ENCODE measurements around the gene POLH. TPM values are rescaled to one million over a fixed set of nuclear protein-coding genes. Genes with fewer than 3 reads are reported as not detected.
A peak's percentile ranks its signal among the peaks of the same experiment; 100 is the strongest.
"Not testable (repeated sequence)": the region's sequence is repeated elsewhere in the genome, so short reads cannot be mapped to it uniquely, and the experiment has no call there.

Gene POLH
- total RNA-seq, 1 donor from 2014 or later: 26.7 TPM

- DNase-seq (ENCODE audit: low read depth): peak; percentile 98
These were observed 53.7 kb downstream of the POLH start for GRCh38 chr6:43629505-43630300.

- no peak for DNase-seq (ENCODE audit: low read depth)
These were observed 55.1 kb downstream of the POLH start for GRCh38 chr6:43630980-43631619.

DNA sequence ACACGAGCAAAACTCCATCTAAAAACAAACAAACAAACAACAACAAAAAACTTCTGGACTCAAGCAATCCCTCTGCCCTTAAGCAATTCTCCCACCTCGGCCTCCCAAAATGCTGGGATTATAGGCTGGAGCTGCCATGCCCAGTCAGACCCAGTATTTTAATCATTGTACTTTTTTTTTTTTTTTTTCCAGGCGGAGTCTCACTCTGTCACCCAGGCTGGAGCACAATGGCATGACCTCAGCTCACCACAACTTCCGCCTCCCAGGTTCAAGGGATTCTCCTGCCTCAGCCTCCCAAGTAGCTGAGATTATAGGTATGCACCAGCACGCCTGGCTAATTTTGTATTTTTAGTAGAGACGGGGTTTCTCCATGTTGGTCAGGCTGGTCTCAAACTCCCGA is 57.0 kb downstream of the POLH start:
- DNase-seq (ENCODE audit: low read depth): not testable (repeated sequence)

- DNase-seq (ENCODE audit: low read depth): no peak
These were observed 58.8 kb downstream of the POLH start for GRCh38 chr6:43634702-43635303.

DNA sequence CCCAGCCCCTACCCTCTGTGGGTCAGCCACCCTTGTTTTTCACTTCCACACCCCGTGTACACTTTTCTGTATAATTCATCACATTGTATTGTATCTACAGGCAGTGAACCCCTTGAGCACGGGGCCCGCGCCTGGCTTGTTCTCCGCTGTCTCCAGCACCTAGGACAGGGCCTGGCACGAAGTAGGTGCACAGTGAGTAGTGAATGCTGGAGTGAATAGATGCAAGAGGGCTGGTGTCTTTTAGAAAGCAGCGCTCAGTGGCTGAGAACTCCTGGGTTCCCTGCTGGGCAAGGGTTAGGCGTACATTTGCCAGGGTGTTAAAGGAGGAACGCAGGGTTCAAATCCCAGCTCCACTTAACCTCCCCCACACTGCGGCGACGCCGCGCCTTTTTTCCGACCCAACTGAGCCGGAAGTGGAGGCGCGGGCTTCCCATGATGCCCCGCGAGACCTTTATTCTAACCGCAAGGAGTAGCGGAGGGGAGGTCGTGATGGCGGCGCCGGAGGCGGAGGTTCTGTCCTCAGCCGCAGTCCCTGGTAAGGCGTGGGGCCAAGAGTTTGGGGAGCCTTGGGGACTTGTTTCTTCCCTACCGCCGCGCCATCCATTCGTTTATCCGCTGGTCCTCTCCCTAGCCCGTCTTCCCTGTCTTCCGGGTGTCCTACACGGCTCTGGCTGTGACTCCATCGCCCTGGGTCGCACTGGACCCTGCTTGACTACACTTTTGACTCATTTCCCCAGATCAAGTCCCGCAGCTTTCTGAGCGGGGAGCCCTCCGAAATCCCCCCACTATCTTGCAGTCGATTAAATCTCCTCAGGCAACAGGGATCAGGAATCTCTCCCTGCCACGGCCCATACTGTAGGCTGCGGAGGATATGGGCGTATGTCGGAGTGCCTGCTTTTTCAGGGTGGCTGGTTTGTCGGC is 59.7 kb downstream of the POLH start, which contains the start of gene MAD2L1BP:
TSS of gene MAD2L1BP (plus strand) at position 454 of the 921 bp plus-strand sequence. CDS start at position 490, 36 bp downstream.
- peak; percentile 83 for DNase-seq (ENCODE audit: low read depth)

DNA sequence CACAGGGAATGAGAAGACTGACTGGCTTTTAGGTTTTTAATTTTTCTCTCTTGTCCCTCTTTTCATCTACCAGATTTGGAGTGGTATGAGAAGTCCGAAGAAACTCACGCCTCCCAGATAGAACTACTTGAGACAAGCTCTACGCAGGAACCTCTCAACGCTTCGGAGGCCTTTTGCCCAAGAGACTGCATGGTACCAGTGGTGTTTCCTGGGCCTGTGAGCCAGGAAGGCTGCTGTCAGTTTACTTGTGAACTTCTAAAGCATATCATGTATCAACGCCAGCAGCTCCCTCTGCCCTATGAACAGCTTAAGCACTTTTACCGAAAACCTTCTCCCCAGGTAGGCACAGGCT is 60.3 kb downstream of the POLH start:
- peak; percentile 19 for DNase-seq (ENCODE audit: low read depth)

DNA sequence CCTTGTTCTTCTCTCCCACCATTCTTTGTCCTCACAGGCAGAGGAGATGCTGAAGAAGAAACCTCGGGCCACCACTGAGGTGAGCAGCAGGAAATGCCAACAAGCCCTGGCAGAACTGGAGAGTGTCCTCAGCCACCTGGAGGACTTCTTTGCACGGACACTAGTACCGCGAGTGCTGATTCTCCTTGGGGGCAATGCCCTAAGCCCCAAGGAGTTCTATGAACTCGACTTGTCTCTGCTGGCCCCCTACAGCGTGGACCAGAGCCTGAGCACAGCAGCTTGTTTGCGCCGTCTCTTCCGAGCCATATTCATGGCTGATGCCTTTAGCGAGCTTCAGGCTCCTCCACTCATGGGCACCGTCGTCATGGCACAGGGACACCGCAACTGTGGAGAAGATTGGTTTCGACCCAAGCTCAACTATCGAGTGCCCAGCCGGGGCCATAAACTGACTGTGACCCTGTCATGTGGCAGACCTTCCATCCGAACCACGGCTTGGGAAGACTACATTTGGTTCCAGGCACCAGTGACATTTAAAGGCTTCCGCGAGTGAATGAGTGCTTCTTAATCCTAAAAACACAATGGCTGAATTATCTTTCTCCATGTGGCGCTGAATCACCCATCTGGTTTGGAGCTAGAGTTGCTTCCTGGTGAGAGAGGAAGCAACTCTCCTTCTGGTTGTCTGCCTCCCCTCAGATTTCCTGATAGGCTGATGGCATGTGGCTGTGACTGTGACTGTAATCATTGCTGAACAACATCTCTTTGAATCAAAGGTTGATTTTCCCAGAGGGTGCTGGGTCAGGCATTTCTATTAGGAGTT is 64.2 kb downstream of the POLH start:
- DNase-seq (ENCODE audit: low read depth): no peak

DNA sequence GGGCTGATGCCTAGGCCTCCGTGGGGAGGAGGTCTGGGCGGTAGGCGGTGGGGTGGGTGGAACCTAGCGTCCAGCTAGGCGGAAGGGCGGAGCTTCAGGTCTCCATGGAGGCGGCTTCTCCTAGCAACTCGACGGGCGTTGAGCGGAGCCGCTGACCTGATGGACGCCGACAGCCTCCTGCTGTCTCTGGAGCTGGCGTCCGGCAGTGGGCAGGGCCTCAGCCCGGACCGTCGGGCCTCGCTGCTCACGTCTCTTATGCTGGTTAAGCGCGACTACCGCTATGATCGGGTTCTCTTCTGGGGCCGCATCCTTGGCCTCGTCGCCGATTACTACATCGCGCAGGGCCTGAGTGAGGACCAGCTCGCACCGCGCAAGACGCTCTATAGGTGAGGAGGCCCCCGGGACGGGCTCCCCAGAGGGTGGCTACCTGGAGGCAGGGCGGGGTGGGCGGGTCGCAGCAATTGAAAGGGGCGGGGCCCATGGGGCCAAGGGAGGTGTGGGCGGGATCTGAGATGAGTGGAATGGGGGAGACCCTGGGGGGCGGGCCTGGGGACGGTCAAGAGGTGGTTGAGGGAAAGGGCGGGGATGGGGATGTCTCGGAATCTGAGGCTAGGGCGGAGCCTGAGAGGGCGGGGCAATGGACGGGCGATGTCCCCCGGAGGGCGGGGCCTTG is 69.1 kb downstream of the POLH start, which contains the start of gene RSPH9:
TSS of gene RSPH9 (plus strand) at position 97 of the 673 bp plus-strand sequence. CDS start at position 160, 63 bp downstream.
- no peak for DNase-seq (ENCODE audit: low read depth)

DNA sequence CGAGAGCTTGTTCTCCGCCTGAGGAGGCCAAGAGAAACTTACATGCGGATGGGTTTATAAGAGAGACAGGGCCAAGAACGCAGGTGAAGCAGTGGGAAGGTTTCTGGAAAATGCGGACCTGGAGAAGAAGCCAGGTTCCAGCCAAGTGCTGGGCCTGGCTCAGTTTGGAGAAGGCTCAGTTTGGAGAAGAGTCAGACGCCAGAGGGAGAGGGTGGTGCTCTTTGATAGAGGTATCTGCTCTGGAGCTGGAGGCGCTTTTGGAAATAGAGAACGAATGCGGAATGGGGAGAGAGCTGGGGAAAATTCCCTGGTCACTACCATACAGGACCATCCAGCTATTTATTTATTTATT is 69.6 kb downstream of the POLH start:
- DNase-seq (ENCODE audit: low read depth): no peak

GRCh38 chr6:43647613-43648012 is 71.6 kb downstream of the POLH start:
- DNase-seq (ENCODE audit: low read depth): no peak

DNA sequence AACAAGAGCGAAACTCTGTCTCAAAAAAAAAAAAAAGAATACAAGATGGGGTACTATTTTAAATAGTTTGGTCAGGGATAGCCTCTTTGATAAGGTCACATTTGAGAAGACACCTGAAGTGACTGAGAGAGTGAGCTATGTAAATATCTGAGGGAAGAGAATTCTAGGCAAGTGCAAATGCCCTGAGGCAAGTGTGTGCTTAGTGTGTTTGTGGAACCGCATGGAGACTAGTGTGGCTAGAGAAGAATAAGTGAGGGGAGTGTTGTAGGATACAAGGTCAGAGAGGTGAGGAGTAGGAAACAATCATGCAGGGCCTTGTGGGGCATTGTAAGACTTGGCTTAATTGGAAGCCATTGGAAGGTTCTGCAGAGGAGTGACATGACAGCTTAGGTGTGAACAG is 72.3 kb downstream of the POLH start:
- no peak for DNase-seq (ENCODE audit: low read depth)

GRCh38 chr6:43652822-43653221 is 76.8 kb downstream of the POLH start:
- not testable (repeated sequence) for DNase-seq (ENCODE audit: low read depth)

DNA sequence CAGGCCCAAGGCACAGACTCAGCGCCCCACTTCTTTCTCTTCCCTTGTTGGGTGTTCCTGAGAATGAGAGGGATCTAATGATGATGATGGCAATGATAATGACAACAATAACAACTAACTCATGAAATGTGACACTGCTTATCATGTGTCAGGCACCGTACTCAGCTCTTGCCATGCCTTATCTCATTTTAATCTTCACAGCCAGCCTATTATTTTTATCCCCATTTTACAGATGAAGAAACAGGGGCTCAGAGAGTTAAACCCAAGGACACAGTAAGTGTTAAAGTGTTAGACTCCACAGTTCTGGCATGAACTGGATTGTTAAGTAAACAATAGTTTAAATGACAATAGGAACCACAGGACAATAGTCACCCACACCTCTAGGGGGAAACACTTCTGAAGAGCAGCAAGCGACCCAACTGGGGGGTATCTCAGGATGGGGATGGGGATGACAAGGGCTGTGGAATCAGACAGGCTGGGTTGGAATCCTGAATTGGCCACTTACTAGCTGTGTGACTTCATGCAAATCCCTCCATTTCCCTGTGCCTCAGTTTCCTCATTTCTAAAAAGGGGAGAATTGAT is 81.3 kb downstream of the POLH start:
- no peak for DNase-seq (ENCODE audit: low read depth)

GRCh38 chr6:43658161-43658560 is 82.2 kb downstream of the POLH start:
- no peak for DNase-seq (ENCODE audit: low read depth)

GRCh38 chr6:43662948-43663347 is 87.0 kb downstream of the POLH start:
- DNase-seq (ENCODE audit: low read depth): not testable (repeated sequence)

Data from myocyte (in vitro differentiated cells).